ENCODE data around the gene HSPB1.

HSPB1 gene

GRCh38 chr7:76261329-76261728, 41.1 kb upstream of the HSPB1 start:
- no peak overlapping the region for H3K4me3 ChIP-seq (ENCODE audit: low read depth, low read length)
- H3K27me3 ChIP-seq (replicated peaks) = peaks cover 5% of the 10 kb centered on the region
- H3K27ac ChIP-seq = no peak overlapping the region
- in situ Hi-C loops (cut with HindIII; ENCODE audit: low pct_ligation_motif_present, low sequenced_read_pairs) = no loop called here
- TF ChIP-seq CTCF (IDR thresholded peaks at IDR 0.05; ENCODE audit: low read depth, low read length, missing control alignments) = no peak
- DNase-seq = no peak
- H3K36me3 ChIP-seq (replicated peaks) = no peaks in the 10 kb centered on the region

- Histone ChIP-seq H3K27me3 (replicated peaks) (peaks cover 9% of the 10 kb centered on the region), H3K4me3 (ENCODE audit: low read depth, low read length) (no peak overlapping the region), H3K27ac (no peak overlapping the region), H3K36me3 (replicated peaks) (no peaks in the 10 kb centered on the region)
- in situ Hi-C loops (cut with HindIII; ENCODE audit: low pct_ligation_motif_present, low sequenced_read_pairs) = no loop called here
- no peak for TF ChIP-seq CTCF (IDR thresholded peaks at IDR 0.05; ENCODE audit: low read depth, low read length, missing control alignments)
- DNase-seq = no peak
These were observed 40.5 kb upstream of the HSPB1 start for GRCh38 chr7:76261931-76262330.

GRCh38 chr7:76262683-76263402, 39.6 kb upstream of the HSPB1 start:
- Histone ChIP-seq H3K27me3 (replicated peaks) (peaks cover 14% of the 10 kb centered on the region), H3K27ac (no peak overlapping the region), H3K4me3 (ENCODE audit: low read depth, low read length) (no peak overlapping the region), H3K36me3 (replicated peaks) (no peaks in the 10 kb centered on the region)
- in situ Hi-C loops (cut with HindIII; ENCODE audit: low pct_ligation_motif_present, low sequenced_read_pairs) = no loop called here
- DNase-seq = peak; percentile 52
- peak; percentile 91 for TF ChIP-seq CTCF (IDR thresholded peaks at IDR 0.05; ENCODE audit: low read depth, low read length, missing control alignments)

GRCh38 chr7:76265299-76265698, 37.2 kb upstream of the HSPB1 start:
- in situ Hi-C loops (cut with HindIII; ENCODE audit: low pct_ligation_motif_present, low sequenced_read_pairs) = no loop called here
- no peak for DNase-seq

GRCh38 chr7:76267107-76267893, 35.2 kb upstream of the HSPB1 start:
- Histone ChIP-seq H3K36me3 (replicated peaks) (no peaks in the 10 kb centered on the region), H3K27me3 (replicated peaks) (peaks cover 27% of the 10 kb centered on the region), H3K27ac (no peak overlapping the region), H3K4me3 (ENCODE audit: low read depth, low read length) (no peak overlapping the region)
- no peak for DNase-seq
- TF ChIP-seq CTCF (IDR thresholded peaks at IDR 0.05; ENCODE audit: low read depth, low read length, missing control alignments) = no peak
- in situ Hi-C loops (cut with HindIII; ENCODE audit: low pct_ligation_motif_present, low sequenced_read_pairs) = no loop called here

More at GRCh38 chr7:76265299-76265698, 37.2 kb upstream of the HSPB1 start:
- Histone ChIP-seq H3K36me3 (replicated peaks) (no peaks in the 10 kb centered on the region), H3K27me3 (replicated peaks) (peaks cover 23% of the 10 kb centered on the region), H3K27ac (no peak overlapping the region), H3K4me3 (ENCODE audit: low read depth, low read length) (no peak overlapping the region)
- no peak for TF ChIP-seq CTCF (IDR thresholded peaks at IDR 0.05; ENCODE audit: low read depth, low read length, missing control alignments)
